SK-N-SH (cell line): ENCODE results near the gene KYNU. TPM values are rescaled to one million over a fixed set of nuclear protein-coding genes. Genes with fewer than 3 reads are reported as not detected.

Source experiments
- CTCF ChIA-PET: fragments of 300-600, 350-600 bp; formaldehyde crosslinking; extraction: SDS; loops from one replicate; lab custom pipeline; 2021; lab: Yijun Ruan, JAX
- POLR2A ChIA-PET: fragments of 350-600 bp; sonication (Branson Sonifier 250); formaldehyde crosslinking; extraction: SDS; loops from one replicate; lab custom pipeline; 2020; ENCODE audit warnings: antibody characterized with exemption, inconsistent platforms; lab: Yijun Ruan, JAX
- DNase-seq: peaks from one replicate; pipeline ENCODE4 v3.0.0; 2012
- H2AFZ ChIP-seq: fragments of 200-600 bp; sonication (generic); 2 replicates; pipeline ENCODE4 v1.8.1; 2016; ENCODE audit warnings: antibody characterized with exemption, mild to moderate bottlenecking, low read depth
- H3F3A ChIP-seq: fragments of 200-600 bp; sonication (generic); replicated peaks from 2 replicates; pipeline ENCODE3; 2016; ENCODE audit warnings: antibody characterized with exemption, mild to moderate bottlenecking; ENCODE audit not compliant: insufficient read depth
- H3K27ac ChIP-seq, 2 experiments: fragments of 200-500 bp in 1 of 2; fragments of 200-600 bp in 1 of 2; sonication (Bioruptor generic) in 1 of 2; sonication (generic), shearing (Covaris generic) in 1 of 2; 2 replicates each; pipeline versions ENCODE4 v1.5.1 to v1.6.1; 2014 to 2016; ENCODE audit warnings: low read depth in 2 of 2, inconsistent platforms in 1 of 2, low read length in 1 of 2, mild to moderate bottlenecking in 1 of 2, mixed read lengths in 1 of 2
- H3K27me3 ChIP-seq: fragments of 200-600 bp; sonication (generic), shearing (Covaris generic); 2 replicates; pipeline ENCODE4 v1.6.1; 2016; ENCODE audit warnings: mixed run types; ENCODE audit not compliant: insufficient read depth
- H3K36me3 ChIP-seq, 2 experiments: fragments of 200-500 bp in 1 of 2; fragments of 200-600 bp in 1 of 2; sonication (Bioruptor generic) in 1 of 2; sonication (generic) in 1 of 2; replicated peaks in 1 of 2; 2 replicates each; pipeline versions ENCODE3 to v1.5.1; 2014 to 2016; ENCODE audit warnings: low read length in 1 of 2, mild to moderate bottlenecking in 1 of 2; ENCODE audit not compliant: insufficient read depth in 2 of 2, control insufficient read depth in 1 of 2
- H3K4me1 ChIP-seq, 2 experiments: fragments of 200-500 bp in 1 of 2; fragments of 200-600 bp in 1 of 2; sonication (Bioruptor generic) in 1 of 2; sonication (generic), shearing (Covaris generic) in 1 of 2; 2 replicates each; pipeline versions ENCODE4 v1.5.1 to v1.6.1; 2014 to 2016; ENCODE audit warnings: low read depth in 1 of 2, low read length in 1 of 2, mixed run types in 1 of 2; ENCODE audit not compliant: insufficient read depth in 2 of 2, control insufficient read depth in 1 of 2
- H3K4me2 ChIP-seq: fragments of 200-600 bp; sonication (generic), shearing (Covaris generic); 2 replicates; pipeline ENCODE4 v1.6.1; 2017; ENCODE audit warnings: mixed run types
- H3K4me3 ChIP-seq, 2 experiments: fragments of 200-500 bp in 1 of 2; fragments of 200-600 bp in 1 of 2; sonication (Bioruptor generic) in 1 of 2; sonication (generic), shearing (Covaris generic) in 1 of 2; 2 replicates each; pipeline versions ENCODE4 v1.5.1 to v1.8.1; 2014 to 2016; ENCODE audit warnings: low read depth in 2 of 2, inconsistent platforms in 1 of 2, low read length in 1 of 2, mild to moderate bottlenecking in 1 of 2, mixed read lengths in 1 of 2, moderate library complexity in 1 of 2
- H3K79me2 ChIP-seq: fragments of 200-600 bp; sonication (generic); 2 replicates; pipeline ENCODE4 v1.8.1; 2017; ENCODE audit warnings: mild to moderate bottlenecking; ENCODE audit not compliant: insufficient read depth
- H3K9ac ChIP-seq: fragments of 200-600 bp; sonication (generic); 2 replicates; pipeline ENCODE4 v1.6.1; 2017; ENCODE audit warnings: mixed run types
- H3K9me2 ChIP-seq: fragments of 200-600 bp; sonication (generic); 2 replicates; pipeline ENCODE4 v1.6.1; 2017; ENCODE audit warnings: mixed run types
- H3K9me3 ChIP-seq: fragments of 200-600 bp; sonication (generic); 2 replicates; pipeline ENCODE4 v1.6.1; 2017; ENCODE audit warnings: mixed run types, mild to moderate bottlenecking, moderate library complexity
- H4K20me1 ChIP-seq: fragments of 200-600 bp; sonication (generic); 2 replicates; pipeline ENCODE4 v1.6.1; 2017; ENCODE audit warnings: mild to moderate bottlenecking, mixed run types; ENCODE audit not compliant: insufficient read depth
- GATA2 ChIP-seq: sonication (generic); formaldehyde crosslinking; IDR thresholded peaks from 2 replicates; pipeline ENCODE4 v1.5.0; 2020; ENCODE audit warnings: mild to moderate bottlenecking, missing genetic modification reagents
- JUND ChIP-seq: IDR thresholded peaks from 2 replicates; pipeline ENCODE4 v1.4.0; 2012
- NRF1 ChIP-seq: IDR thresholded peaks from 2 replicates; pipeline ENCODE4 v1.6.1; 2012; ENCODE audit warnings: low read depth, mild to moderate bottlenecking, low read length
- RAD21 ChIP-seq: IDR thresholded peaks from 2 replicates; pipeline ENCODE4 v1.6.1; 2012; ENCODE audit warnings: mild to moderate bottlenecking, low read length
- RCOR1 ChIP-seq: fragments of 150-350 bp; IDR thresholded peaks from 2 replicates; pipeline ENCODE4 v1.6.1; 2017; ENCODE audit warnings: antibody characterized with exemption, low read length
- RXRA ChIP-seq: IDR thresholded peaks from 2 replicates; pipeline ENCODE4 v1.4.0; 2012; ENCODE audit warnings: low read depth, mild to moderate bottlenecking, borderline replicate concordance
- SMC3 ChIP-seq: IDR thresholded peaks from 2 replicates; pipeline ENCODE4 v1.6.1; 2012; ENCODE audit warnings: low read depth, low read length, improper control_type of control experiment
- TEAD4 ChIP-seq: IDR thresholded peaks from 2 replicates; pipeline ENCODE4 v1.4.0; 2012; ENCODE audit warnings: mild to moderate bottlenecking, borderline replicate concordance; ENCODE audit not compliant: insufficient read depth
- YY1 ChIP-seq: IDR thresholded peaks from 2 replicates; pipeline ENCODE4 v1.4.0; 2012; ENCODE audit warnings: low read depth, mild to moderate bottlenecking
- WGBS: methylation state at CpG from one replicate; pipeline ENCODE4 v1.1.6; 2017; ENCODE audit warnings: low lambda C conversion rate; 5-methylcytosine and 5-hydroxymethylcytosine counted together
- polyA plus RNA-seq, 3 experiments: library from polyadenylated mRNA; depleted of rRNA; stranded (reverse); fragments of >200 nt; gene quantifications; 2 replicates each; pipeline ENCODE4 v1.2.3, GENCODE V29; 2012
- TF ChIP-seq, protein P1 (sequence below): IDR thresholded peaks from 2 replicates; pipeline ENCODE4; 2012
- TF ChIP-seq, protein P2 (sequence below): IDR thresholded peaks from 2 replicates; pipeline ENCODE4 v1.4.0; 2012; ENCODE audit warnings: low read depth, borderline replicate concordance
- TF ChIP-seq, protein P3 (sequence below): IDR thresholded peaks from 2 replicates; pipeline ENCODE4 v1.6.1; 2012; ENCODE audit warnings: mild to moderate bottlenecking, low read depth, low read length, moderate library complexity

The KYNU gene
- polyA plus RNA-seq, 1 of the 3 experiments (the other 2 are of a cell fraction): not detected

DNA sequence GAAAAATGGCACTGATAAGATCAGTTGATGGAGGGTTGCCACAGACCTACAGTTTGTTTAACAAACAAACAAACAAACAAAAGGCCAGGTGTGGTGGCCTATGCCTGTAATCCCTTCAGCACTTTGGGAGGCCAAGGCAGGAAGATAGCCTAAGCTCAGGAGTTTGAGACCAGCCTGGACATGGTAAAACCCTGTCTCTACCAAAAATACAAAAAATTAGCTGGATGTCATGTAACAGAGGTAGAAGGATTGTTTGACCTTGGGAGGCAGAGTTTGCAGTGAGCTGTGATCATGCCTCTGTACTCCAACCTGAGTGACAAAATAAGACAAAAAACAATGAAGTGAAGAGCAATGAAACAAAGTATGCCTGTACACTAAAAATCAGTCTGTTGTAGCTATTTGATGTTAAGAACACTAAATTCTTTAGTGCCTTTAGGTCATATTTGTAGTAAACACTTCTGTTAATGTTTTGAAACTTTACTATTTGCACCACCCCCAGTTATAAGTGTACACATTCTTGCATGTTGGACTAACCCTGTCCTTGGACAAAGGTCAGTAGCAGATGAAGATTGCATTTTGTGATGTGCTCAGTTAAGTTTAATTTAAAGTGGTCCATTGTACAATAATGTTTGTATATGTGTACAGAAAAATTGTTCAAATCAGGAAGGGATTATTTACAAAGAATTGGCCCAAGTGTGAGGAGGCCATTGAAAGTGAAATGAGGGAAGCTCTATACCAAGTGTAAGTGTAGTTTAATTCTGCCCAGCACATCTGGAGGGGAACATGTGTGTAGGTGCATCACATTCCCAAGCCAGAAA, 73.9 kb downstream of the KYNU start:
- Histone ChIP-seq H3K27me3 (no peaks in the 10 kb centered on the region), H3F3A (no peaks in the 10 kb centered on the region), H3K9me2 (no peaks in the 10 kb centered on the region), H2AFZ (no peak overlapping the region), H3K9ac (no peak overlapping the region), H3K9me3 (no peaks in the 10 kb centered on the region), H3K27ac (no peak overlapping the region), H3K4me3 (no peak overlapping the region), H4K20me1 (no peaks in the 10 kb centered on the region), H3K4me1 (no peaks in the 10 kb centered on the region), H3K79me2 (no peaks in the 10 kb centered on the region), H3K36me3 (no peaks in the 10 kb centered on the region), H3K4me2 (no peak overlapping the region)
- DNase-seq: no peak
- TF ChIP-seq, protein P1, sequence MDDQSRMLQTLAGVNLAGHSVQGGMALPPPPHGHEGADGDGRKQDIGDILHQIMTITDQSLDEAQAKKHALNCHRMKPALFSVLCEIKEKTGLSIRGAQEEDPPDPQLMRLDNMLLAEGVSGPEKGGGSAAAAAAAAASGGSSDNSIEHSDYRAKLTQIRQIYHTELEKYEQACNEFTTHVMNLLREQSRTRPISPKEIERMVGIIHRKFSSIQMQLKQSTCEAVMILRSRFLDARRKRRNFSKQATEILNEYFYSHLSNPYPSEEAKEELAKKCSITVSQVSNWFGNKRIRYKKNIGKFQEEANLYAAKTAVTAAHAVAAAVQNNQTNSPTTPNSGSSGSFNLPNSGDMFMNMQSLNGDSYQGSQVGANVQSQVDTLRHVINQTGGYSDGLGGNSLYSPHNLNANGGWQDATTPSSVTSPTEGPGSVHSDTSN: no peak
- TF ChIP-seq, protein P2, sequence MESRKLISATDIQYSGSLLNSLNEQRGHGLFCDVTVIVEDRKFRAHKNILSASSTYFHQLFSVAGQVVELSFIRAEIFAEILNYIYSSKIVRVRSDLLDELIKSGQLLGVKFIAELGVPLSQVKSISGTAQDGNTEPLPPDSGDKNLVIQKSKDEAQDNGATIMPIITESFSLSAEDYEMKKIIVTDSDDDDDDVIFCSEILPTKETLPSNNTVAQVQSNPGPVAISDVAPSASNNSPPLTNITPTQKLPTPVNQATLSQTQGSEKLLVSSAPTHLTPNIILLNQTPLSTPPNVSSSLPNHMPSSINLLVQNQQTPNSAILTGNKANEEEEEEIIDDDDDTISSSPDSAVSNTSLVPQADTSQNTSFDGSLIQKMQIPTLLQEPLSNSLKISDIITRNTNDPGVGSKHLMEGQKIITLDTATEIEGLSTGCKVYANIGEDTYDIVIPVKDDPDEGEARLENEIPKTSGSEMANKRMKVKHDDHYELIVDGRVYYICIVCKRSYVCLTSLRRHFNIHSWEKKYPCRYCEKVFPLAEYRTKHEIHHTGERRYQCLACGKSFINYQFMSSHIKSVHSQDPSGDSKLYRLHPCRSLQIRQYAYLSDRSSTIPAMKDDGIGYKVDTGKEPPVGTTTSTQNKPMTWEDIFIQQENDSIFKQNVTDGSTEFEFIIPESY: no peak
- ChIA-PET POLR2A (no interaction called here), CTCF (no interaction called here)

DNA sequence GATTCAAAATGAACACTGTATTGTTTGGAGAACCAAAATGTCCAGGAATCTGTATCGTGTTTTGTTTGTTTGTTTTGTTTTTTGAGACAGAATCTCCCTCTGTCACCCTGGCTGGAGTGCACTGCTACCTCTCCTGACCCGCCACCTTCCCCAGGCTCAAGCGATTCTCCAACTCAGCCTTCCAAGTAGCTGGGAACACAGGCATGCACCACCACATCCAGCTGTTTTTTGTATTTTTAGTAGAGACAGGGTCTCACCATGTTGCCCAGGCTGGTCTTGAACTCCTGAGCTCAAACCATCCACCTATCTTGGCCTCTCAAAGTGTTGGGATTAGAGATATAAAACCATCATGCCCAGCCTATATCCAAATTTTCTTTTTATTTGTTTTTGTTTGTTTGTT, 74.6 kb downstream of the KYNU start:
- POLR2A ChIA-PET: no interaction called here
- no peaks in the 10 kb centered on the region for H4K20me1 ChIP-seq
- H3K36me3 ChIP-seq: no peaks in the 10 kb centered on the region
- no peaks in the 10 kb centered on the region for H3K4me1 ChIP-seq
- 57% methylated on average over 3 of the region's 3 CpGs for WGBS
- H3K4me2 ChIP-seq: no peak overlapping the region
- no peaks in the 10 kb centered on the region for H3K27me3 ChIP-seq
- H3K27ac ChIP-seq: no peak overlapping the region
- CTCF ChIA-PET: no interaction called here
- no peak for DNase-seq
- H3K9me3 ChIP-seq: no peaks in the 10 kb centered on the region
- TF ChIP-seq, protein P3, sequence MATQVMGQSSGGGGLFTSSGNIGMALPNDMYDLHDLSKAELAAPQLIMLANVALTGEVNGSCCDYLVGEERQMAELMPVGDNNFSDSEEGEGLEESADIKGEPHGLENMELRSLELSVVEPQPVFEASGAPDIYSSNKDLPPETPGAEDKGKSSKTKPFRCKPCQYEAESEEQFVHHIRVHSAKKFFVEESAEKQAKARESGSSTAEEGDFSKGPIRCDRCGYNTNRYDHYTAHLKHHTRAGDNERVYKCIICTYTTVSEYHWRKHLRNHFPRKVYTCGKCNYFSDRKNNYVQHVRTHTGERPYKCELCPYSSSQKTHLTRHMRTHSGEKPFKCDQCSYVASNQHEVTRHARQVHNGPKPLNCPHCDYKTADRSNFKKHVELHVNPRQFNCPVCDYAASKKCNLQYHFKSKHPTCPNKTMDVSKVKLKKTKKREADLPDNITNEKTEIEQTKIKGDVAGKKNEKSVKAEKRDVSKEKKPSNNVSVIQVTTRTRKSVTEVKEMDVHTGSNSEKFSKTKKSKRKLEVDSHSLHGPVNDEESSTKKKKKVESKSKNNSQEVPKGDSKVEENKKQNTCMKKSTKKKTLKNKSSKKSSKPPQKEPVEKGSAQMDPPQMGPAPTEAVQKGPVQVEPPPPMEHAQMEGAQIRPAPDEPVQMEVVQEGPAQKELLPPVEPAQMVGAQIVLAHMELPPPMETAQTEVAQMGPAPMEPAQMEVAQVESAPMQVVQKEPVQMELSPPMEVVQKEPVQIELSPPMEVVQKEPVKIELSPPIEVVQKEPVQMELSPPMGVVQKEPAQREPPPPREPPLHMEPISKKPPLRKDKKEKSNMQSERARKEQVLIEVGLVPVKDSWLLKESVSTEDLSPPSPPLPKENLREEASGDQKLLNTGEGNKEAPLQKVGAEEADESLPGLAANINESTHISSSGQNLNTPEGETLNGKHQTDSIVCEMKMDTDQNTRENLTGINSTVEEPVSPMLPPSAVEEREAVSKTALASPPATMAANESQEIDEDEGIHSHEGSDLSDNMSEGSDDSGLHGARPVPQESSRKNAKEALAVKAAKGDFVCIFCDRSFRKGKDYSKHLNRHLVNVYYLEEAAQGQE: no peak
- TF ChIP-seq TEAD4 (no peak), RCOR1 (no peak), RXRA (no peak), YY1 (no peak), JUND (no peak), NRF1 (no peak), RAD21 (no peak), SMC3 (no peak), GATA2 (no peak)
- H3K4me3 ChIP-seq: no peak overlapping the region
- H3K9me2 ChIP-seq: no peaks in the 10 kb centered on the region
- no peaks in the 10 kb centered on the region for H3K79me2 ChIP-seq
- H3K9ac ChIP-seq: no peak overlapping the region
- no peak overlapping the region for H2AFZ ChIP-seq
- H3F3A ChIP-seq: no peaks in the 10 kb centered on the region
